ENCODE results near the gene ATPAF1. TPM values are rescaled to one million over a fixed set of nuclear protein-coding genes. Genes with fewer than 3 reads are reported as not detected.

ATPAF1 gene
- total and polyA plus RNA-seq, 10 of the 15 experiments (the other 5 are each of a cell fraction or from before 2014, with no cell fraction given) = 15.2 to 93.5 (median 48.4) TPM

- TF ChIP-seq USF1 (IDR thresholded peaks at IDR 0.05; ENCODE audit: borderline replicate concordance, extremely low read length, insufficient read depth, low read depth, low read length) = no peak
- no peak for TF ChIP-seq NFYA (IDR thresholded peaks at IDR 0.05; ENCODE audit: borderline replicate concordance, low read depth, low read length)
- TF ChIP-seq PRDM15 (CRISPR knock-in tag; IDR thresholded peaks at IDR 0.05) = no peak
- no peak for TF ChIP-seq RAD51 (IDR thresholded peaks at IDR 0.05)
- TF ChIP-seq IRF4 (IDR thresholded peaks at IDR 0.05; ENCODE audit: low read depth, low read length) = no peak
- TF ChIP-seq SUZ12 (IDR thresholded peaks at IDR 0.05; ENCODE audit: unreplicated experiment) = no peak
- 0 out of 2 replicates have a peak, but pooled peaks have one; percentile 39 for TF ChIP-seq CHD1 (IDR thresholded peaks at IDR 0.05; ENCODE audit: low read depth, low read length)
- no peak for TF ChIP-seq SMC3 (IDR thresholded peaks at IDR 0.05; ENCODE audit: borderline replicate concordance, low read length)
- no peak for TF ChIP-seq CBX5 (IDR thresholded peaks at IDR 0.05; ENCODE audit: low read depth)
- no peak for TF ChIP-seq STAT1 (conservative IDR thresholded peaks at IDR 0.05)
- no peak for TF ChIP-seq PML (IDR thresholded peaks at IDR 0.05; ENCODE audit: low read length)
- TF ChIP-seq MAX (IDR thresholded peaks at IDR 0.05; ENCODE audit: low read depth, low read length) = peak; percentile 67
- TF ChIP-seq EP300 (IDR thresholded peaks at IDR 0.05; ENCODE audit: borderline replicate concordance in 1 of 2, control insufficient read depth in 1 of 2, low read depth in 2 of 2, low read length in 2 of 2) = no peak
- no peak for TF ChIP-seq CUX1 (IDR thresholded peaks at IDR 0.05; ENCODE audit: insufficient replicate concordance, low read depth, low read length)
- no peak for TF ChIP-seq ATF3 (IDR thresholded peaks at IDR 0.05; ENCODE audit: borderline replicate concordance, extremely low read depth, low read depth, low read length)
- no peak for TF ChIP-seq GABPA (IDR thresholded peaks at IDR 0.05; ENCODE audit: low read depth)
These were observed at the start of gene ATPAF1 (continued) for GRCh38 chr1:46667782-46668760.
